HCT116 (cell line): ENCODE results near the gene GRIN3A. TPM values are rescaled to one million over a fixed set of nuclear protein-coding genes. Genes with fewer than 3 reads are reported as not detected.

Source experiments
- ATAC-seq: fragments of 200-7000 bp; cut with Tn5 transposase; 2 replicates; pipeline ENCODE4 v1.9.1; 2020; ENCODE audit warnings: mild to moderate bottlenecking, moderate library complexity
- BruUV-seq: library from RNA; stranded (reverse); fragments of 400-500 nt; replicated peaks from 2 replicates; lab custom pipeline; 2021; lab: Mats Ljungman, UMichigan
- CTCF ChIA-PET: fragments of 300-600 bp; sonication (Branson Sonifier 250); formaldehyde crosslinking; loops from one replicate; lab custom pipeline; 2021; ENCODE audit warnings: antibody characterized with exemption; lab: Charles Lee
- POLR2A ChIA-PET: fragments of 300-600, 350-600 bp; sonication (Branson Sonifier 250); formaldehyde crosslinking; loops from one replicate; lab custom pipeline; 2021; ENCODE audit warnings: antibody characterized with exemption; lab: Charles Lee
- RAD21 ChIA-PET, 2 experiments: fragments of 300-600 bp; sonication (Branson Sonifier 250); formaldehyde crosslinking; loops; one replicate each; lab custom pipeline; 2023; ENCODE audit warnings: low total read pairs in 2 of 2; ENCODE audit not compliant: uncharacterized antibody in 2 of 2, unreplicated experiment in 2 of 2, low non-redundant PET in 1 of 2; lab: Charles Lee
- DNase-seq: peaks from one replicate; pipeline ENCODE4 v3.0.0-alpha.2; 2010; ENCODE audit warnings: low read depth, low spot score
- H2AFZ ChIP-seq: fragments of 200-600 bp; shearing (Covaris generic), sonication (generic); 2 replicates; pipeline ENCODE4 v1.6.1; 2017; ENCODE audit warnings: low read depth, mixed run types, mixed read lengths, antibody characterized with exemption, low read length; ENCODE audit not compliant: poor library complexity, severe bottlenecking
- H3K27ac ChIP-seq: 2 replicates; pipeline ENCODE4 v1.5.1; 2012; ENCODE audit warnings: low read depth, low read length
- H3K27me3 ChIP-seq: fragments of 200-600 bp; sonication (generic); 2 replicates; pipeline ENCODE4 v1.6.1; 2016; ENCODE audit warnings: mixed run types, low read length, mixed read lengths; ENCODE audit not compliant: insufficient read depth
- H3K36me3 ChIP-seq, 2 experiments: fragments of 200-500 bp in 1 of 2; fragments of 200-600 bp in 1 of 2; sonication (Bioruptor generic) in 1 of 2; sonication (generic) in 1 of 2; 2 replicates each; pipeline versions ENCODE4 v1.5.1 to v1.6.1; 2014 to 2016; ENCODE audit warnings: low read length in 2 of 2, inconsistent platforms in 1 of 2, mixed read lengths in 1 of 2, mixed run types in 1 of 2; ENCODE audit not compliant: insufficient read depth in 2 of 2, control insufficient read depth in 1 of 2
- H3K4me1 ChIP-seq, 2 experiments: fragments of 200-600 bp in 1 of 2; sonication (generic) in 1 of 2; 2 replicates each; pipeline versions ENCODE4 v1.5.1 to v1.6.1; 2012 to 2017; ENCODE audit warnings: low read length in 2 of 2, inconsistent platforms in 1 of 2, mild to moderate bottlenecking in 1 of 2, mixed read lengths in 1 of 2, mixed run types in 1 of 2, moderate library complexity in 1 of 2; ENCODE audit not compliant: insufficient read depth in 2 of 2, control insufficient read depth in 1 of 2
- H3K4me2 ChIP-seq: fragments of 200-600 bp; sonication (generic); 2 replicates; pipeline ENCODE4 v1.6.1; 2017; ENCODE audit warnings: mixed run types, low read length, mixed read lengths
- H3K4me3 ChIP-seq, 2 experiments: fragments of 200-600 bp in 1 of 2; sonication (generic) in 1 of 2; replicated peaks in 1 of 2; 2 replicates each; pipeline ENCODE4 v1.5.1; 2011 to 2016; ENCODE audit warnings: low read length in 2 of 2, control low read depth in 1 of 2, low read depth in 1 of 2, mild to moderate bottlenecking in 1 of 2, mixed read lengths in 1 of 2, mixed run types in 1 of 2
- H3K79me2 ChIP-seq: fragments of 200-600 bp; sonication (generic); 2 replicates; pipeline ENCODE4 v1.6.1; 2017; ENCODE audit warnings: mild to moderate bottlenecking, mixed run types, low read length, moderate library complexity, mixed read lengths; ENCODE audit not compliant: insufficient read depth
- H3K9ac ChIP-seq: fragments of 200-600 bp; sonication (generic); 2 replicates; pipeline ENCODE4 v1.6.1; 2016; ENCODE audit warnings: low read length, mixed read lengths
- H3K9me2 ChIP-seq: fragments of 200-600 bp; sonication (generic), shearing (Covaris generic); 2 replicates; pipeline ENCODE4 v1.6.1; 2017; ENCODE audit warnings: mixed run types, mild to moderate bottlenecking, moderate library complexity; ENCODE audit not compliant: insufficient read depth
- H3K9me3 ChIP-seq, 2 experiments: fragments of 200-500 bp in 1 of 2; fragments of 200-600 bp in 1 of 2; sonication (Bioruptor generic) in 1 of 2; sonication (generic) in 1 of 2; 2 replicates each; pipeline ENCODE4 v1.6.1; 2014 to 2017; ENCODE audit warnings: low read length in 2 of 2, mixed read lengths in 2 of 2, inconsistent platforms in 1 of 2, low read depth in 1 of 2, mild to moderate bottlenecking in 1 of 2, mixed run types in 1 of 2, moderate library complexity in 1 of 2; ENCODE audit not compliant: control insufficient read depth in 1 of 2, insufficient read depth in 1 of 2
- H4K20me1 ChIP-seq: fragments of 200-600 bp; sonication (generic), shearing (Covaris generic); 2 replicates; pipeline ENCODE4 v1.6.1; 2017; ENCODE audit warnings: mixed run types, mild to moderate bottlenecking, moderate library complexity; ENCODE audit not compliant: insufficient read depth
- ELF1 ChIP-seq: IDR thresholded peaks from 2 replicates; pipeline ENCODE4 v1.6.1; 2012; ENCODE audit warnings: low read depth, borderline replicate concordance
- EZH2 ChIP-seq: fragments of 200-600 bp; sonication (generic); IDR thresholded peaks from 2 replicates; pipeline ENCODE4 v1.6.1; 2017; ENCODE audit warnings: antibody characterized with exemption, mixed run types
- POLR2A ChIP-seq: IDR thresholded peaks from 2 replicates; pipeline ENCODE4 v1.7.0; 2011; ENCODE audit warnings: borderline replicate concordance; ENCODE audit not compliant: insufficient read depth, insufficient read length; ENCODE audit errors: extremely low read depth
- POLR2AphosphoS5 ChIP-seq: IDR thresholded peaks from 2 replicates; pipeline ENCODE4 v1.6.1; 2011; ENCODE audit warnings: mild to moderate bottlenecking, low read depth, low read length, moderate library complexity
- RAD21 ChIP-seq: IDR thresholded peaks from 2 replicates; pipeline ENCODE4 v1.6.1; 2012; ENCODE audit warnings: low read depth, mild to moderate bottlenecking
- SIN3A ChIP-seq: IDR thresholded peaks from 2 replicates; pipeline ENCODE4 v1.6.1; 2012; ENCODE audit warnings: low read depth
- TCF7L2 ChIP-seq: IDR thresholded peaks from 2 replicates; pipeline ENCODE4 v1.7.0; 2011; ENCODE audit warnings: borderline replicate concordance, inconsistent platforms; ENCODE audit not compliant: insufficient read depth, insufficient read length; ENCODE audit errors: extremely low read depth
- YY1 ChIP-seq: IDR thresholded peaks from 2 replicates; pipeline ENCODE4 v1.6.1; 2011; ENCODE audit warnings: low read length, low read depth, moderate library complexity, mild to moderate bottlenecking; ENCODE audit not compliant: insufficient replicate concordance; ENCODE audit errors: extremely low read depth
- ZFX ChIP-seq: fragments of 450-650 bp; IDR thresholded peaks from 2 replicates; pipeline ENCODE4 v1.6.1; 2017
- ZNF274 ChIP-seq: fragments of 200-500 bp; sonication (Bioruptor generic); IDR thresholded peaks from 2 replicates; pipeline ENCODE4 v1.6.1; 2014; ENCODE audit warnings: mild to moderate bottlenecking, low read depth, low read length, inconsistent platforms
- intact Hi-C: fragments of 100-400 bp; cut with micrococcal nuclease; formaldehyde crosslinking; loops from 2 replicates; pipeline ENCODE4 v1.10.0; 2022
- total RNA-seq: library from RNA; stranded (reverse); gene quantifications from one replicate; pipeline ENCODE4 v1.2.1, GENCODE V29; 2021; ENCODE audit not compliant: unreplicated experiment
- TF ChIP-seq, protein P1 (sequence below): IDR thresholded peaks from 2 replicates; pipeline ENCODE4 v1.6.1; 2012
- TF ChIP-seq, protein P2 (sequence below): IDR thresholded peaks from 2 replicates; pipeline ENCODE4 v1.6.1; 2012

GRIN3A gene
- total RNA-seq, 1 experiment from 2014 or later = not detected

DNA sequence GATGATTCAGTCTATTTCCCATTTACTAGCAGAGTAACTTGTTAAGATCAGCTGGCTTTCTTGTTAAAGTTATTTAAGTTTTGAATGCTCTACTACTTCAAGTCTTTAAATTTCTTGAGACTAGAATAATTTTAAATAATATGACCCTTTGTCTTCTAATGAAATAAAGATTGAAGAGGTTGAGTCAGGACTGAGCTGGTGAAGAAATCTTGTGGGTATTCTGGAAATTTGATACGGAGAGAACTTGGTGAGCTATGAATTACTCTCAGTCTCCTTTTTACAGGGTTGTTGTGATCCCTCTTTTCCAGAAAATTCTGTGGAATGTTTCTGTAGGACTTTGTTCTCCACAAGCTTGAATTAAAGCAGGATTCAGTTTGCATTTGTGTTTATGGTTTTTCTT, 175.5 kb downstream of the GRIN3A start:
- Histone ChIP-seq H3K27me3 (no peaks in the 10 kb centered on the region), H2AFZ (no peak overlapping the region), H3K27ac (no peak overlapping the region), H3K9me3 (no peaks in the 10 kb centered on the region), H3K79me2 (no peaks in the 10 kb centered on the region), H3K4me2 (no peak overlapping the region), H3K4me3 (no peak overlapping the region), H3K9me2 (no peaks in the 10 kb centered on the region), H3K4me1 (no peaks in the 10 kb centered on the region), H4K20me1 (no peaks in the 10 kb centered on the region), H3K9ac (no peak overlapping the region), H3K36me3 (peaks cover 16 to 39% of the 10 kb centered on the region in 2 experiments)
- ATAC-seq (no peak), DNase-seq (no peak)
- TF ChIP-seq ZFX (no peak), ELF1 (no peak), POLR2A (no peak), ZNF274 (no peak), EZH2 (no peak), RAD21 (no peak), SIN3A (no peak), TCF7L2 (no peak)
- TF ChIP-seq, protein P1, sequence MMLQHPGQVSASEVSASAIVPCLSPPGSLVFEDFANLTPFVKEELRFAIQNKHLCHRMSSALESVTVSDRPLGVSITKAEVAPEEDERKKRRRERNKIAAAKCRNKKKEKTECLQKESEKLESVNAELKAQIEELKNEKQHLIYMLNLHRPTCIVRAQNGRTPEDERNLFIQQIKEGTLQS = no peak
- TF ChIP-seq, protein P2, sequence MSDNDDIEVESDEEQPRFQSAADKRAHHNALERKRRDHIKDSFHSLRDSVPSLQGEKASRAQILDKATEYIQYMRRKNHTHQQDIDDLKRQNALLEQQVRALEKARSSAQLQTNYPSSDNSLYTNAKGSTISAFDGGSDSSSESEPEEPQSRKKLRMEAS = no peak
- intact Hi-C loops = no loop called here
- ChIA-PET RAD21 (no interaction called here), POLR2A (no interaction called here), CTCF (interaction anchor here (1.0 kb wide), 1 partner anchor 104 kb away, joined by 5 read pairs; no protein-coding TSS in a partner anchor)
- BruUV-seq = no TSS peak

- ChIA-PET RAD21 (no interaction called here), CTCF (no interaction called here), POLR2A (no interaction called here)
- Histone ChIP-seq H3K36me3 (peaks cover 27 to 48% of the 10 kb centered on the region in 2 experiments), H3K4me1 (no peaks in the 10 kb centered on the region), H3K4me2 (no peak overlapping the region), H4K20me1 (no peaks in the 10 kb centered on the region), H2AFZ (no peak overlapping the region), H3K9ac (no peak overlapping the region), H3K4me3 (no peak overlapping the region), H3K79me2 (no peaks in the 10 kb centered on the region), H3K27me3 (no peaks in the 10 kb centered on the region), H3K9me3 (no peaks in the 10 kb centered on the region), H3K27ac (no peak overlapping the region), H3K9me2 (no peaks in the 10 kb centered on the region)
- ATAC-seq (no peak), DNase-seq (no peak)
- intact Hi-C loops = no loop called here
- BruUV-seq = no TSS peak
- TF ChIP-seq ZFX (no peak), POLR2AphosphoS5 (no peak), TCF7L2 (no peak), SIN3A (no peak), YY1 (no peak)
Observed at GRCh38 chr9:101561740-101562139, 176.7 kb downstream of the GRIN3A start.
